CMK (cell line): ENCODE measurements around the gene UTP18.
A peak's percentile ranks its signal among the peaks of the same experiment; 100 is the strongest.

Source experiments
- DNase-seq: peaks from one replicate; pipeline ENCODE4 v3.0.0-alpha.2; 2010; ENCODE audit warnings: low read depth

The UTP18 gene

GRCh38 chr17:51330861-51331503 is 70.6 kb downstream of the UTP18 start:
- peak; percentile 49 for DNase-seq

- DNase-seq: no peak
Measured at GRCh38 chr17:51335006-51335590, 74.8 kb downstream of the UTP18 start.

- no peak for DNase-seq
Measured at GRCh38 chr17:51335883-51336822, 75.8 kb downstream of the UTP18 start.

- no peak for DNase-seq
Measured at GRCh38 chr17:51341457-51341856, 81.1 kb downstream of the UTP18 start.

- no peak for DNase-seq
Measured at GRCh38 chr17:51342257-51342656, 81.9 kb downstream of the UTP18 start.

- DNase-seq: no peak
Measured at GRCh38 chr17:51344532-51344931, 84.2 kb downstream of the UTP18 start.

- DNase-seq: no peak
Measured at GRCh38 chr17:51346218-51346982, 86.1 kb downstream of the UTP18 start.
